Heart left ventricle (tissue), 13 donors: ENCODE results near the gene AOX1.

ENCODE experiments used
- CTCF ChIP-seq, 12 donors: fragments of 200-600 bp; sonication (generic) in 4 of 12; IDR thresholded peaks; one replicate each; pipeline versions ENCODE4 v1.5.0 to v1.8.0; 2018 to 2022; ENCODE audit warnings: antibody characterized with exemption in 12 of 12, mild to moderate bottlenecking in 5 of 12
- POLR2A ChIP-seq, 2 donors: fragments of 450-650 bp; IDR thresholded peaks; one replicate each; pipeline ENCODE4 v1.6.1; 2017; ENCODE audit warnings: antibody characterized with exemption in 2 of 2, mild to moderate bottlenecking in 2 of 2, moderate library complexity in 2 of 2
- donor health status: ischemic (EF 13 %, LVEDD 7.1; RV severe dilation, severe dysfunction).
- donor health status: DM: no; HTN: yes; CAD: no.
- donor health status: DM: no; HTN: no; CAD: no.
- donor health status: ischemic (EF 25% LVEDD 6.9; RV normal size, moderate dysfunction).
- donor health status: ischemic (EF 25% LVEDD 5.7; RV mildly dilated, moderate dysfunction).
- donor health status: ischemic (EF 35%, LVEDD 5.7; RV mildly dilated, moderate dysfunction).
- donor health status: nonischemic (EF 11% LVEDD 7.7; RV severe dilation, severe dysfunction).
- donor health status: DM: yes; HTN: yes; CAD: no.
- donor health status: PGD.
- donor health status: ischemic (EF 29% LVEDD 5.4; RV normal size, mild dysfunction).
- donor health status: nonischemic (EF 23%, LVEDD 6.1; RV moderate dilation, normal function).

GRCh38 chr2:200658278-200658864, 72.6 kb downstream of the AOX1 start:
- TF ChIP-seq CTCF (IDR thresholded peaks at IDR 0.05), result peak in 3 of 12 donors; percentile 9 to 20 (median 11)
- TF ChIP-seq POLR2A (IDR thresholded peaks at IDR 0.05), result no peak
